ENCODE measurements around the gene ZBTB40.

ZBTB40 gene

GRCh38 chr1:22507587-22507986, 55.9 kb downstream of the ZBTB40 start:
- peak; percentile 42 for DNase-seq

GRCh38 chr1:22508329-22508728, 56.7 kb downstream of the ZBTB40 start:
- DNase-seq: peak; percentile 85

GRCh38 chr1:22508991-22509390, 57.3 kb downstream of the ZBTB40 start:
- DNase-seq: peak; percentile 47

- no peak for DNase-seq
These were observed 58.2 kb downstream of the ZBTB40 start for GRCh38 chr1:22509815-22510214.

GRCh38 chr1:22512873-22513272, 61.2 kb downstream of the ZBTB40 start:
- DNase-seq: no peak

- no peak for DNase-seq
These were observed 65.4 kb downstream of the ZBTB40 start for GRCh38 chr1:22516906-22517571.

- no peak for DNase-seq
These were observed 66.3 kb downstream of the ZBTB40 start for GRCh38 chr1:22517956-22518355.

GRCh38 chr1:22518379-22518778, 66.7 kb downstream of the ZBTB40 start:
- no peak for DNase-seq

GRCh38 chr1:22520871-22521270, 69.2 kb downstream of the ZBTB40 start:
- no peak for DNase-seq

- DNase-seq: no peak
These were observed 70.0 kb downstream of the ZBTB40 start for GRCh38 chr1:22521692-22522091.

- no peak for DNase-seq
These were observed 70.6 kb downstream of the ZBTB40 start for GRCh38 chr1:22522221-22522743.

- no peak for DNase-seq
These were observed 72.8 kb downstream of the ZBTB40 start for GRCh38 chr1:22524481-22524880.

GRCh38 chr1:22525211-22525610, 73.6 kb downstream of the ZBTB40 start:
- DNase-seq: no peak

- no peak for DNase-seq
These were observed 74.0 kb downstream of the ZBTB40 start for GRCh38 chr1:22525646-22526045.

GRCh38 chr1:22526098-22526497, 74.4 kb downstream of the ZBTB40 start:
- no peak for DNase-seq

GRCh38 chr1:22526677-22527076, 75.0 kb downstream of the ZBTB40 start:
- no peak for DNase-seq

GRCh38 chr1:22527122-22527521, 75.5 kb downstream of the ZBTB40 start:
- DNase-seq: no peak

GRCh38 chr1:22527555-22528296, 76.1 kb downstream of the ZBTB40 start:
- DNase-seq: no peak

GRCh38 chr1:22528451-22528850, 76.8 kb downstream of the ZBTB40 start:
- DNase-seq: no peak

- no peak for DNase-seq
These were observed 78.4 kb downstream of the ZBTB40 start for GRCh38 chr1:22529901-22530621.

GRCh38 chr1:22530715-22531114, 79.1 kb downstream of the ZBTB40 start:
- no peak for DNase-seq

- DNase-seq: no peak
These were observed 79.6 kb downstream of the ZBTB40 start for GRCh38 chr1:22531251-22531650.

- DNase-seq: no peak
These were observed 81.7 kb downstream of the ZBTB40 start for GRCh38 chr1:22533244-22533895.

All from RPMI8226 (cell line).